Large intestine (tissue), 3 donors: ENCODE measurements around the gene RAMACL. TPM values are rescaled to one million over a fixed set of nuclear protein-coding genes. Genes with fewer than 3 reads are reported as not detected.
A peak's percentile ranks its signal among the peaks of the same experiment; 100 is the strongest.

Source experiments
- DNase-seq, 2 donors: peaks; one replicate each; pipeline versions ENCODE4 v3.0.0 to v3.0.0-alpha.2; 2013
- H3K27ac ChIP-seq: one replicate; pipeline ENCODE4 v1.5.1; 2013; ENCODE audit warnings: low read length
- H3K27me3 ChIP-seq: 2 replicates; pipeline ENCODE4 v1.6.1; 2013; ENCODE audit warnings: low read length; ENCODE audit not compliant: control insufficient read depth, insufficient read depth
- H3K36me3 ChIP-seq: 2 replicates; pipeline ENCODE4 v1.6.1; 2013; ENCODE audit warnings: low read length; ENCODE audit not compliant: control insufficient read depth, insufficient read depth
- H3K4me1 ChIP-seq: one replicate; pipeline ENCODE4 v1.6.1; 2013; ENCODE audit warnings: low read length; ENCODE audit not compliant: control insufficient read depth, insufficient read depth
- H3K4me3 ChIP-seq: one replicate; pipeline ENCODE4 v1.5.1; 2013; ENCODE audit warnings: low read length
- H3K9me3 ChIP-seq: one replicate; pipeline ENCODE4 v1.6.1; 2013; ENCODE audit warnings: mild to moderate bottlenecking, low read depth, low read length, moderate library complexity; ENCODE audit not compliant: control insufficient read depth
- WGBS: methylation state at CpG from one replicate; pipeline ENCODE4 v1.1.5; 2013; ENCODE audit warnings: low lambda C conversion rate; ENCODE audit not compliant: insufficient coverage; 5-methylcytosine and 5-hydroxymethylcytosine counted together
- polyA plus RNA-seq: library from polyadenylated mRNA; unstranded; fragments of 120-200 nt; gene quantifications from one replicate; pipeline ENCODE4 v1.2.1, GENCODE V29; 2013

Gene RAMACL
- polyA plus RNA-seq, 1 donor: 0.30 TPM

DNA sequence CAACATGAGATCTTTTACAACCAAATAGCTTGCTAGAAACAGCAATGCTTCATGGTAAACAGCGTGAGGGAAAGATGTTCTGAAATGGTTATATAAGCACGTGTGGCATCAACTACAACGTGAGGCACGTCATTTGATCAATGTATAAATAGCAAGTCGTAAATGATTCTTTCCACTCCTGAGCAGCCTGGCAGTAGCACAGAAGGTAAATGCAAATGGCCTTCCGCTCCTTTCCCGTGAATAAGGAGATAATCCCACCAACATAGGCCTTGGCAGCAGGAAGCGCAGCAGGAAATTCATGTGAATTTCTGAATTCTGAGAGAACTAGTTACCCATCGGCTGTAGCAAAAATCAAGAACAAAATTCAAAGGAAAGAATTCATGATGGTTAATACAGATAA lies 23.6 kb upstream of the RAMACL start:
- 88% methylated on average over 6 of the region's 9 CpGs for WGBS
- no peaks in the 10 kb centered on the region for H3K9me3 ChIP-seq
- no peak for DNase-seq
- H3K36me3 ChIP-seq: no peaks in the 10 kb centered on the region
- H3K27ac ChIP-seq: no peak overlapping the region
- no peak overlapping the region for H3K4me3 ChIP-seq
- H3K27me3 ChIP-seq: no peaks in the 10 kb centered on the region
- peaks cover 4% of the 10 kb centered on the region for H3K4me1 ChIP-seq

DNA sequence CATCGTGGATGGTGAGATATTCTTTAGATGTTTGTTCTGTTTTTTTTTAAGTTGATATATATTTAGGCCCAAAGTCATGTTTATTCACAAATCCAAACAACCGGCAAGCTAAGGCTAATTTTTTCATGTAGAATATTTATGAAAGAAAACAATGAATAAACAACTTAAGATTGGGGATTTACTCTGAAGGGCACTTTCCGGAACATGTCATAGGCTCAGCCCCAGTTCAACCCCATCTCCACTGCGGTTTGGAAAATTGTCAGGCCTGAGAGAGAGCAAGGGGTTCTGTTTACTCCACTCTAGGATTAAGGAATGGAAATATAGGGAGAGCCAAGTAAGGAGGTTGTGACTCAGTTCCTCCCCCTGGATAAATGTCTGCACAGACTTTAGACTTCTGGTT lies 22.3 kb upstream of the RAMACL start:
- H3K9me3 ChIP-seq: no peaks in the 10 kb centered on the region
- no peaks in the 10 kb centered on the region for H3K27me3 ChIP-seq
- H3K4me1 ChIP-seq: no peaks in the 10 kb centered on the region
- 100% methylated on average over 1 of the region's 4 CpGs for WGBS
- H3K36me3 ChIP-seq: no peaks in the 10 kb centered on the region
- DNase-seq: peak in 1 of 2 donors; percentile 36
- no peak overlapping the region for H3K4me3 ChIP-seq
- H3K27ac ChIP-seq: no peak overlapping the region

DNA sequence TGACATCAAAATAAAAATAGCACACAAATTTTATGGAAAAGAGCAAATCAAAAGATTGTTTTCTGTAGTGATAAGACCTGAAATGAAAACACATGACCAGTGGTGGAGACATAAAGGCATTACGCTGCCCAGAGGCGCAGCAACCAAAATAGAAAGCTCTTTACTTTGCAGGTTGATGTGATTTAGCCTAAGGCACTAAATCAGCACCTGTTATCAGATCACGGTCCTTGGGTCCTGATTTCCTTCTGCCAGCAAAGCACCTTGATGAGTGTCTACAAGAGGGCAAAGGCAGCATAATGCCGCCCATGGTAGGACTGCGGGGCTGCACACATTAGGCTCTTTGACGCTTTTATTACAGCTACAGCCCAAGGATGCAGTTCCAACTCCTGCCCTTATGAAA lies 19.3 kb upstream of the RAMACL start:
- 100% methylated on average over 1 of the region's 6 CpGs for WGBS
- no peaks in the 10 kb centered on the region for H3K27me3 ChIP-seq
- DNase-seq: no peak
- H3K9me3 ChIP-seq: no peaks in the 10 kb centered on the region
- H3K27ac ChIP-seq: no peak overlapping the region
- no peak overlapping the region for H3K4me3 ChIP-seq
- no peaks in the 10 kb centered on the region for H3K36me3 ChIP-seq
- no peaks in the 10 kb centered on the region for H3K4me1 ChIP-seq

DNA sequence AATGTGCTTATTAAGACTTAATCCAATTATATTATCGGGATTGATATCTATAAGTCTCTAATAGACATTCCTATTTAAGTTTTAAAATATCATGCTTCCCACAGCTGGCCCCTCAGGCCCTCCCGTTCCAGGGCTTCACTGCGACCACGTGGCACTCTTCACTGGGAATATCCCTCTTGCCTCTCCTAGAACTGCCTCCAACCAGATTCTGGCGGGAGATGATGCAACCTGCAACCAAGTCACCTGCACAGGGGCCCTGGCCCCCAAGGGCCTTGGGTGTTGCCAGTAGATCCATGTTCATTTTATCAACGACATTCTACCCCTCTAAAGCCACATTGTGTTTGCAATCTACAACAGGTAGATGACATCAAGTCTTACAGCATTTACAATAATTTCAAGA lies 18.4 kb upstream of the RAMACL start:
- WGBS: no CpG with 5 or more reads among the region's 6 CpGs
- H3K4me3 ChIP-seq: no peak overlapping the region
- no peaks in the 10 kb centered on the region for H3K27me3 ChIP-seq
- H3K27ac ChIP-seq: no peak overlapping the region
- H3K4me1 ChIP-seq: no peaks in the 10 kb centered on the region
- no peaks in the 10 kb centered on the region for H3K9me3 ChIP-seq
- H3K36me3 ChIP-seq: no peaks in the 10 kb centered on the region
- no peak for DNase-seq

DNA sequence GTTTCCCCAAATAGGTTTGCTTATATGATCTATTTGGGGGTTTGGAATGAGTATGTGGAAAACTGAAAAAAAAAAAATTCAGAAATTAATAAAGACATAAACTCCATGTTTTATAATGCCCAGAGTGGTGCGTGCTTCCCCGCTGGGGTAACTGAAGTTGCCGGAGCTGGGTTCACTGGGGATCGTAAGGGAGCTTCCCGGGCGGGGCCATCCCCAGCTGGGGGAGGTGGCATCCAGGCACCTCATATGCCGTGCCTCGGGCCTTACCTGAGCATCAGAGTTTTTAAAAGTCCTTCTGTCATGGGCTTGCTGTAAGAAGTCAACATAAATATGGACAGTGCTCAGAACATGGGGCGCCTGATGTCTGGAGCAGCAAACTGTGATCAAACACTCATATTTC lies 17.9 kb upstream of the RAMACL start:
- no peaks in the 10 kb centered on the region for H3K36me3 ChIP-seq
- no peak for DNase-seq
- H3K27me3 ChIP-seq: no peaks in the 10 kb centered on the region
- no peaks in the 10 kb centered on the region for H3K4me1 ChIP-seq
- no peak overlapping the region for H3K27ac ChIP-seq
- H3K9me3 ChIP-seq: no peaks in the 10 kb centered on the region
- H3K4me3 ChIP-seq: no peak overlapping the region
- no CpG with 5 or more reads among the region's 9 CpGs for WGBS

DNA sequence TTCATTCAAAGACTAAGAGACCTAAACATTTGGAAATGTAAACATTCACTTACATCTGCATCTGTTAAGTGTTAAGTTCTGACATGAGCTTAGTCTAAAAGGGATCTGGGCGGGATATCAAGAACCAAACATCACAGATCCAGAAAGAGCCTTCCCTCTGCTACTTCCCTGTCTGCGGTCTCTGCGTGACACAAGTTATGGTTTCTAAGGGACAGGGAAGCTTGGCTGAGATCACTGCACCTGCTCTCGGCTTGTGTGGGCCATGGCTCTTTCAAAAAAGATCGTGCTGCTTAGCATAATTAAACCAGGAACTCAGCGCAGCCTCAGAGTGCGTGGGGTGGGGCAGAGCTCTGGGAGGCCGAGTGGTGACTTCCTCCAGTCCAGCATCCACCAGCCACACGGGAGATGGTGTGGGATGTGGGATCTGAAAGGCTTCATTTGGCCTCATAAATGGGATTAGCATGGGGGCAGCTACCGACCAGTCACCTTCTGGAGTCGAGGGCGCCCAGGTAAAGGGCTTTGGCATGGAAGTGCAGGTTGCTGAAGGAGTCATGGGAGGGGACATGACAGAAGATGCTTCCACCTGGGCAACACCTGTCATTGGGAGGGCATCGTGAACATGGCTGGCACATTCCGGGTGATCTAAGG lies 16.7 kb upstream of the RAMACL start:
- Histone ChIP-seq H3K27ac (no peak overlapping the region), H3K36me3 (no peaks in the 10 kb centered on the region), H3K4me1 (no peaks in the 10 kb centered on the region), H3K9me3 (no peaks in the 10 kb centered on the region), H3K4me3 (no peak overlapping the region), H3K27me3 (no peaks in the 10 kb centered on the region)
- WGBS: no CpG with 5 or more reads among the region's 14 CpGs
- DNase-seq: no peak

DNA sequence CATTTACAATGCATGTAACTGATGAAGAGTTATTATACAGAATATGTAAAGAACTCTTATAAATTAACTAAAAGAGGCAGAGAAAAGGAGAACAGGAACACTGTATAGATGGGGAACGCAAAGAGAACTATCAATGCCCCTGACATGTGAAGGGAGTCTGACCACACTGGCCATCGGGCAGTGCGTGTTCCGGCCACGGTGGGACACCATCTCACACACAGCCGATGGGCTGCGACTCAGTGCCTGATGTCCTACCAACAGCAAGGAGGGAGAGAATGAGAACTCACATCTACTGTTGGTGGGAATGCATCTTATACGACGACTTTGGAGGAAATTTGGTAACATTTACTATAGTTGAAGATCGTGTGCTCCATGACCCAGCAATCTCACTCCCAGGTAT lies 15.5 kb upstream of the RAMACL start:
- no peak overlapping the region for H3K27ac ChIP-seq
- no peaks in the 10 kb centered on the region for H3K4me1 ChIP-seq
- no peaks in the 10 kb centered on the region for H3K27me3 ChIP-seq
- no peak overlapping the region for H3K4me3 ChIP-seq
- WGBS: 100% methylated on average over 1 of the region's 10 CpGs
- no peak for DNase-seq
- no peaks in the 10 kb centered on the region for H3K9me3 ChIP-seq
- no peaks in the 10 kb centered on the region for H3K36me3 ChIP-seq

DNA sequence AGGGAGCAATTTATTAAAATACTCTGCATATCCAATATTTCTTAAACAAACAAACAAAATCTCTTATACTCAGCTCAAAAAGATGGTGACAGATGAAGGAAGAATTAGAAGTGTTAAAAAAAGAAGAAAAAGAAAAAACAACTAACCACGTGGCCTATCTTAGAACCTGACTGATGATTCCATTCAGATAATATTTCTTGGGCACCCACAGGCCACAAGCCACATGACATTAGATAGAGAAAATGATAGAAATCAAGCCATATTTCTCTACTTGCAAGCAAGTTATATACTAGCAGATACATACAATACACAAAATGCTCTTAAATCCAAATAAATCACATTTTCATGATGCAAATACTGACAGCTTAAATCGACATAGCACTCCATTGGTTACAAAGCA lies 14.5 kb upstream of the RAMACL start:
- no peak for DNase-seq
- Histone ChIP-seq H3K4me3 (no peak overlapping the region), H3K36me3 (no peaks in the 10 kb centered on the region), H3K27me3 (no peaks in the 10 kb centered on the region), H3K27ac (no peak overlapping the region), H3K9me3 (no peaks in the 10 kb centered on the region), H3K4me1 (no peaks in the 10 kb centered on the region)
- 86% methylated on average over 1 of the region's 2 CpGs for WGBS

DNA sequence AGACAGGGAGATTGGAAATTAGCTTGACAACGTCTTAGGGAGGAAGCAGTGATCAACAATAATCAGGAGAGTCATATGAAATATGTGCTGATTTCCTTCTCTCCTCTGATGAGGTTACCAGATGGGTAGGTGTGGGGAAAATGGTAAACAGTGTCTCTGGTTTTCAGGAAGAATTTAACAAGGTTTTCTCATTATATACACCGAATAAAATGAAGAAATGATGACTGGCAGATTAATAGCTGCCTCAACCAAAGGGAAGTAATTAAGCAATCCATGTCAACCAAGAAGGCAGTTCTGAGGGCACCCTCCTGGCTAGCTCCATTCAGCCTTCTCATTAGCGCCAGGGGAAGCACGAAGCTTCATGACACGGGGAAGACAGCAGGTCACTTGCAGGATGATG lies 12.7 kb upstream of the RAMACL start:
- DNase-seq: no peak
- Histone ChIP-seq H3K9me3 (no peaks in the 10 kb centered on the region), H3K4me1 (no peaks in the 10 kb centered on the region), H3K27ac (peak overlapping the region; percentile 37), H3K36me3 (no peaks in the 10 kb centered on the region), H3K4me3 (no peak overlapping the region), H3K27me3 (no peaks in the 10 kb centered on the region)
- no CpG with 5 or more reads among the region's 5 CpGs for WGBS

DNA sequence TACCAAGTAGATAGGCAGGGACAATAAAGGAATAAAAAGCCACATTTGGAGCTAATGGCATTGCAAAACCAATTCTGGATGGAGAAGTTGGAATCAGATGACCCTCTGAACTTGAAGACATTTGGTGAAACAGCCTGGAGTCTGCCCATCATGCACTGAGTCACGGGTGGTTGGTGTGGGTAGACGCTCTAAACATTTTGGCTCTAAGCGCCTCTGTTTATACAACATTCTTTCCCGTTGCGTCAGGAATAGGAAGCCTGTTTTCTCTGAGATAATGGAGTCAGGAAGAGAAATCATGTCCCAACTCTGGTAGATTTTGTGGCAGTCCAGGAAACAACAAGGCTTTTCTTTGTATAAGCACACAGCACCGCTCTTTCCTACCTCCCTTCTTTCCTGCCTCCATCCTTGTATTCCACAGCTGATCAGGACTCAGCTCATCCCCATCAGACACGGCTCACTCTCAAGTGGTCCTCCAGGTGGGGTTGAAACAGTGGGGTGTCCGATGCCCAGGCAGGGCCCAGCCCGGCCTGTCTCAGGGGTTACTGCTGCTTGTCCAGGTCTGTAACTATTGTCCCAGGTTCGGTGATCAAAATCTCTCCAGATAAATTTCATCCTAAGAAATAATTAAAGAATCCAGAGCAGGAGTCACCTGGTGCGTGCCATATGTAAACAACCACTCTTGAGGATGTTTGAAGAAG lies 12.1 kb upstream of the RAMACL start:
- H3K4me1 ChIP-seq: no peaks in the 10 kb centered on the region
- H3K27ac ChIP-seq: peak overlapping the region; percentile 37
- 78% methylated on average over 2 of the region's 11 CpGs for WGBS
- no peaks in the 10 kb centered on the region for H3K27me3 ChIP-seq
- DNase-seq: no peak
- H3K36me3 ChIP-seq: no peaks in the 10 kb centered on the region
- no peaks in the 10 kb centered on the region for H3K9me3 ChIP-seq
- H3K4me3 ChIP-seq: no peak overlapping the region
